ENCODE data around the gene CBLC.

The CBLC gene

DNA sequence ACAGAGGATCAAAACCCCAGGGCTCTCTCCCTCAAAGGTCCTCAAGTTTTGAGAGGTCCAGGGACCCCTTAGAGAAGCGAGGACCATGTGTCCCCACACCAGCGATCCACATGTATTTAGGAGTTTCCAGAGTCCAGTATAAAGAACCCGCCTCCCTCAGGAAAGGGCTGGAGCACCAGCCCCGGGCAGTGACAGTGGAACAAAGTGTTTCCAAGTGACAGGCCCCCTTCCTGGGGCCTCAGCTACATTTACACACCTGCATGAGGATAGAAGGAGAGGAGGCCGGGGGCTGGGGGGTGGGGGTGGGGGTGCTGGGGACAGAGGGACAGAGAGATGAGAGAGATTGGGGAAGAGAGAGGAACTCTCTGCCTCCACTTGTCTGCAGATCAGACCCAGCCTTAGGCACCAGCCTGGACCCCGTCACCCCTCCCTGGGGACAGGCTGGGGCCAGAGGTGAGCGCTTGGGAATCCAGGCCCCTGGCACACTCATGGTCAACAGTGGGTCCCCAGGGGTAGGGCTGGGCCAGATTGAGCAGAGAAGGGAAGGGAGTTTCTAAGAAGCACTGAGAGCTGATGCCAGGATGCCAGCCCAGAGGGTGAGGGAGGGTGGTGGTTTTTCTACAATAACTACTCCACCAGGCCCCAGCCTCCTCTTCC lies 32.0 kb downstream of the CBLC start:
- TF ChIP-seq, protein P1, sequence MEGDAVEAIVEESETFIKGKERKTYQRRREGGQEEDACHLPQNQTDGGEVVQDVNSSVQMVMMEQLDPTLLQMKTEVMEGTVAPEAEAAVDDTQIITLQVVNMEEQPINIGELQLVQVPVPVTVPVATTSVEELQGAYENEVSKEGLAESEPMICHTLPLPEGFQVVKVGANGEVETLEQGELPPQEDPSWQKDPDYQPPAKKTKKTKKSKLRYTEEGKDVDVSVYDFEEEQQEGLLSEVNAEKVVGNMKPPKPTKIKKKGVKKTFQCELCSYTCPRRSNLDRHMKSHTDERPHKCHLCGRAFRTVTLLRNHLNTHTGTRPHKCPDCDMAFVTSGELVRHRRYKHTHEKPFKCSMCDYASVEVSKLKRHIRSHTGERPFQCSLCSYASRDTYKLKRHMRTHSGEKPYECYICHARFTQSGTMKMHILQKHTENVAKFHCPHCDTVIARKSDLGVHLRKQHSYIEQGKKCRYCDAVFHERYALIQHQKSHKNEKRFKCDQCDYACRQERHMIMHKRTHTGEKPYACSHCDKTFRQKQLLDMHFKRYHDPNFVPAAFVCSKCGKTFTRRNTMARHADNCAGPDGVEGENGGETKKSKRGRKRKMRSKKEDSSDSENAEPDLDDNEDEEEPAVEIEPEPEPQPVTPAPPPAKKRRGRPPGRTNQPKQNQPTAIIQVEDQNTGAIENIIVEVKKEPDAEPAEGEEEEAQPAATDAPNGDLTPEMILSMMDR (conservative IDR thresholded peaks at IDR 0.05; ENCODE audit: low read depth, low read length) = no peak
- DNase-seq (ENCODE audit: low read depth) = no peak
- peak overlapping the region; percentile 61 for H3K4me3 ChIP-seq (ENCODE audit: low read length)

DNA sequence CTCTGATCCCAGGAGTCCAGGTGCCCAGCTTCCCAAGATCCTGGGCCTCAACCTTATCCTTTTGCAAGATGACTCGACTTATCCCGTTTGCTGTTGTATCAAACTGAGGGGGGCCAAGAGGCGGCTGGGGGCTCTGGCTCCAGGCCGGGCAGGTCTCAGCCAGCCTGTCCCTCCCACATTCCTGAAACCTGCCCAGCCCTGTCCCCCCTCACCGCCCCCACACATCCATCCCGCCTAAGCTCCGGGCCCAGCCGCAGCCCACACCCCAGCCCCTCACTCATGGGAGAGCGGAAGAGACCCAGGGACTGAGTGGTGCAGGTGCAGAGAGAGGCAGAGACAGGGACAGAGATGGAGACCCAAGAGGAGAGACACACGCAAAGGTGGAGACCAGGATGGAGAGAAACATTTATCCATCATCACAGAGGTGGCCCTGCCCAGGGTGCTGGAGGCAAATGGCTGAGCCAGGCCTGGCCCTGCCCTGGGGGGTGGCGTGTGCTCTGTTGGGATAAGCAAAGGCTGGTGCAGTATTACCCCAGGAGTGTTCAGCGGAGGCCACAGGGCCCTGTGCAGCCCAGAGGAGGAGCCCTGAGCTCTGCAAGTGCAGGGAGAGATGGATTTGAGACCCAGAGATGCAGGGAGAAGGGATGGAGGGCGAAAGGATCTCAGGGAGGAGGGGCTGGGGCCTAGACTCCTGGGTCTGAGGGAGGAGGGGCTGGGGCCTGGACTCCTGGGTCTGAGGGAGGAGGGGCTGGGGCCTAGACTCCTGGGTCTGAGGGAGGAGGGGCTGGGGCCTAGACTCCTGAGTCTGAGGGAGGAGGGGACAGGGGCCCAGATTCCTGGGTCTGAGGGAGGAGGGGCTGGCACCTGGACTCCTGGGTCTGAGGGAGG lies 32.8 kb downstream of the CBLC start:
- TF ChIP-seq, protein P1 (conservative IDR thresholded peaks at IDR 0.05; ENCODE audit: low read depth, low read length) = no peak
- no peak overlapping the region for H3K4me3 ChIP-seq (ENCODE audit: low read length)
- no peak for DNase-seq (ENCODE audit: low read depth)

DNA sequence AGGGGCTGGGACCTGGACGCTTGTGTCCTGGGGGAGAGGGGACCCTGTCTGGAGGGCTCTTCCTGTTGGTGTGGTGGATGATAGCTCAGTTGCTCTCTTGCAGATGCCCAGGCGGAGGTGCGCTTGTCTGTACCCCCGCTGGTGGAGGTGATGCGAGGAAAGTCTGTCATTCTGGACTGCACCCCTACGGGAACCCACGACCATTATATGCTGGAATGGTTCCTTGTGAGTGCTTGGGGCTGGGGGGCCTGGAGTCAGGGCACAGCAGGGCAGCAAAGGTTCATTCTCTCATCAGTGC lies 33.4 kb downstream of the CBLC start:
- TF ChIP-seq, protein P1 (conservative IDR thresholded peaks at IDR 0.05; ENCODE audit: low read depth, low read length) = no peak
- no peak for DNase-seq (ENCODE audit: low read depth)
- no peak overlapping the region for H3K4me3 ChIP-seq (ENCODE audit: low read length)

DNA sequence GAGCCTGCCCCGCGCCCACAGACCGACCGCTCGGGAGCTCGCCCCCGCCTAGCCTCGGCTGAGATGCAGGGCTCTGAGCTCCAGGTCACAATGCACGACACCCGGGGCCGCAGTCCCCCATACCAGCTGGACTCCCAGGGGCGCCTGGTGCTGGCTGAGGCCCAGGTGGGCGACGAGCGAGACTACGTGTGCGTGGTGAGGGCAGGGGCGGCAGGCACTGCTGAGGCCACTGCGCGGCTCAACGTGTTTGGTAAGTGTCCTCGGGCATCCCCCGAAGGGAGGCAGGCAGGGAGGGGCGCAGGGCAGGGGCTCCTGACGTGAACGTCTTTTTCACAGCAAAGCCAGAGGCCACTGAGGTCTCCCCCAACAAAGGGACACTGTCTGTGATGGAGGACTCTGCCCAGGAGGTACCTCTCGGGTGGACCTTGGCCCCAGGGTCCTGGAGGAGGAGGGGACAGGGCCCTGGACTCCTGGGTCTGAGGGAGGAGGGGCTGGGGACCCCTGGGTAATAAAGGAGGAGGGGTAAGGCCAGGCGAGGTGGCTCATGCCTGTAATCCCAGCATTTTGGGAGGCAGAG lies 34.5 kb downstream of the CBLC start:
- TF ChIP-seq, protein P1 (conservative IDR thresholded peaks at IDR 0.05; ENCODE audit: low read depth, low read length) = no peak
- DNase-seq (ENCODE audit: low read depth) = no peak

DNA sequence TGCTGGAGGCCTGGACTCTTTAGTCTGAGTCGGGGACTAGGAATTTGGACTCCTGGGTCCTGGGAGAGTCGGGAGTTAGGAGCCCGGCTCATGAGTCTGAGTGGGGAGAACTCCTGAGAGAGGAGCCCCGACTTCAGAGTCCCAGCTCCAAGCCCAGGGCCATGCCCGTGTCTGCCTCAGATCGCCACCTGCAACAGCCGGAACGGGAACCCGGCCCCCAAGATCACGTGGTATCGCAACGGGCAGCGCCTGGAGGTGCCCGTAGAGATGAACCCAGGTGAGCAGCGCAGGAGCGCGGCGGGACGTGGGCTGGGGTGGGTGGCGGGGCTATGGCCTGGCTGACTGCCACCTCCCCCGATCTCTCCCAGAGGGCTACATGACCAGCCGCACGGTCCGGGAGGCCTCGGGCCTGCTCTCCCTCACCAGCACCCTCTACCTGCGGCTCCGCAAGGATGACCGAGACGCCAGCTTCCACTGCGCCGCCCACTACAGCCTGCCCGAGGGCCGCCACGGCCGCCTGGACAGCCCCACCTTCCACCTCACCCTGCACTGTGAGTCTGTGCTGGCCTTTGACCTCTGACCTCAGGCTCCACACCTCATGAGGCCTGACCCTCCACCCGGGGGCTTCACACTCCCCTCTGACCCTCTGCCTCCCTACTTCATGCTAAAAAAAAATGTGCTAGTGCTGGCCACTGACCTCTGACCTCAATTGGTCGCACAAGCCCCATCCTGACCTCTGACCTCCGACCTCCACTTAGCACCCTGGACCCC lies 35.6 kb downstream of the CBLC start:
- DNase-seq (ENCODE audit: low read depth) = no peak
- TF ChIP-seq, protein P1 (conservative IDR thresholded peaks at IDR 0.05; ENCODE audit: low read depth, low read length) = no peak
- H3K4me3 ChIP-seq (ENCODE audit: low read length) = no peak overlapping the region

More for the DNA sequence above, 34.5 kb downstream of the CBLC start:
- no peak overlapping the region for H3K4me3 ChIP-seq (ENCODE audit: low read length)

DNA sequence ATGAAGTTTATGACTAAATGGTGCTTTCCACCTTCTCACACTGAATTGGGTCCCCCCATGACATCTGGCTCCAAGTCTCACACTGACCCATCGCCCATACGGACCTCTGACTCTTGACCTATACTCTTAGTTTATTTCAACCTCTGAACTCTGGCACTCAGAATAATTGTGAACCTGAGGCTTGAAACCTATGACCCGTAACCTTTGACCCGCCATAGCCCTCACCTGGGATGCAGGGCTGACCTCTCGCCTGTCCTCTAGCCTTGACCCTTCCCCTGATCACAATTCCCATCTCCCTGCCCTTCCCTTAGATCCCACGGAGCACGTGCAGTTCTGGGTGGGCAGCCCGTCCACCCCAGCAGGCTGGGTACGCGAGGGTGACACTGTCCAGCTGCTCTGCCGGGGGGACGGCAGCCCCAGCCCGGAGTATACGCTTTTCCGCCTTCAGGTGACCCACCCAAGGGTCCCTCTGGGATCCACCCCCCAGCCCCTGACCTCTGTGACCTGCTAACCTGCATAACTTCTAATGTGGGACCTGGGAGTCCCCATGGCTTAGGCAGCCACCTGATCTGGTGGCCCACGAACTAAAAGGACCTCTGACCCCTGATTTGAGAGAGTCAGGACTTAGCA lies 36.3 kb downstream of the CBLC start:
- no peak for DNase-seq (ENCODE audit: low read depth)
- no peak overlapping the region for H3K4me3 ChIP-seq (ENCODE audit: low read length)
- TF ChIP-seq, protein P1 (conservative IDR thresholded peaks at IDR 0.05; ENCODE audit: low read depth, low read length) = no peak
